ENCODE measurements around the gene SGSM2.

SGSM2 gene

DNA sequence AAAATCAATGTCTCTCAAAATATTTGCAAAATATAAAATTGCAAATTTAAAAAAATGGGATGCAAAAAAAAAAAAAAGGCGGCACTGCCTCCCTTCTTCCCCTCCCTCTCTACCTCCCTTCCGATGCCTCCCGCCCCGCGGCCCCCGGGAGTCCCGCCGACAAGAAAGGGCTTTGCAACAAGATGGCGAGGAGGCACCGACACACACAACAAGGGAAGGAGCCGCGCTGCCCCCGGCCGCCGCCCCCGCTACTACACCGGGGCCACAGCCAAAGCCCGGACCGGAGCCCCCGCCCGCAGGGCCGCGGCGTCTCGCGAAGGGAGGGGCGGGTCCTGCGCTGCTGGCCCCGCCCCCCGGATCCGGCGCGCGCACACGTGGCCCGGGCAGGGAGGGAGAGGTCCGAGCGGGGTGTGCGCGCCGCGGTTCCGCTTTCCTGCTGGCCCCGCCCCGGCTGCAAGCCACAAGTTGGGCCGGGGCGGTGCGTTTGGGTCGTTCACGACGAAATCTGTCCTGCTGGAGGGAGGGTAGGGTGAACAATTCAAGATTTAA lies 63.6 kb downstream of the SGSM2 start, which contains the start of gene MNT:
TSS of gene MNT (minus strand) at position 184 of the 549 bp plus-strand sequence. CDS start 348 bp downstream, outside the sequence.
- peak; percentile 90 for DNase-seq (ENCODE audit: low read depth)
- peak within 1 kb of the TSS; percentile 89 for H3K4me3 ChIP-seq (ENCODE audit: control insufficient read depth, low read depth, low read length)
- TF ChIP-seq, protein P1, sequence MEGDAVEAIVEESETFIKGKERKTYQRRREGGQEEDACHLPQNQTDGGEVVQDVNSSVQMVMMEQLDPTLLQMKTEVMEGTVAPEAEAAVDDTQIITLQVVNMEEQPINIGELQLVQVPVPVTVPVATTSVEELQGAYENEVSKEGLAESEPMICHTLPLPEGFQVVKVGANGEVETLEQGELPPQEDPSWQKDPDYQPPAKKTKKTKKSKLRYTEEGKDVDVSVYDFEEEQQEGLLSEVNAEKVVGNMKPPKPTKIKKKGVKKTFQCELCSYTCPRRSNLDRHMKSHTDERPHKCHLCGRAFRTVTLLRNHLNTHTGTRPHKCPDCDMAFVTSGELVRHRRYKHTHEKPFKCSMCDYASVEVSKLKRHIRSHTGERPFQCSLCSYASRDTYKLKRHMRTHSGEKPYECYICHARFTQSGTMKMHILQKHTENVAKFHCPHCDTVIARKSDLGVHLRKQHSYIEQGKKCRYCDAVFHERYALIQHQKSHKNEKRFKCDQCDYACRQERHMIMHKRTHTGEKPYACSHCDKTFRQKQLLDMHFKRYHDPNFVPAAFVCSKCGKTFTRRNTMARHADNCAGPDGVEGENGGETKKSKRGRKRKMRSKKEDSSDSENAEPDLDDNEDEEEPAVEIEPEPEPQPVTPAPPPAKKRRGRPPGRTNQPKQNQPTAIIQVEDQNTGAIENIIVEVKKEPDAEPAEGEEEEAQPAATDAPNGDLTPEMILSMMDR (conservative IDR thresholded peaks at IDR 0.05; ENCODE audit: control insufficient read depth, insufficient read depth, low read depth, low read length): no peak

DNA sequence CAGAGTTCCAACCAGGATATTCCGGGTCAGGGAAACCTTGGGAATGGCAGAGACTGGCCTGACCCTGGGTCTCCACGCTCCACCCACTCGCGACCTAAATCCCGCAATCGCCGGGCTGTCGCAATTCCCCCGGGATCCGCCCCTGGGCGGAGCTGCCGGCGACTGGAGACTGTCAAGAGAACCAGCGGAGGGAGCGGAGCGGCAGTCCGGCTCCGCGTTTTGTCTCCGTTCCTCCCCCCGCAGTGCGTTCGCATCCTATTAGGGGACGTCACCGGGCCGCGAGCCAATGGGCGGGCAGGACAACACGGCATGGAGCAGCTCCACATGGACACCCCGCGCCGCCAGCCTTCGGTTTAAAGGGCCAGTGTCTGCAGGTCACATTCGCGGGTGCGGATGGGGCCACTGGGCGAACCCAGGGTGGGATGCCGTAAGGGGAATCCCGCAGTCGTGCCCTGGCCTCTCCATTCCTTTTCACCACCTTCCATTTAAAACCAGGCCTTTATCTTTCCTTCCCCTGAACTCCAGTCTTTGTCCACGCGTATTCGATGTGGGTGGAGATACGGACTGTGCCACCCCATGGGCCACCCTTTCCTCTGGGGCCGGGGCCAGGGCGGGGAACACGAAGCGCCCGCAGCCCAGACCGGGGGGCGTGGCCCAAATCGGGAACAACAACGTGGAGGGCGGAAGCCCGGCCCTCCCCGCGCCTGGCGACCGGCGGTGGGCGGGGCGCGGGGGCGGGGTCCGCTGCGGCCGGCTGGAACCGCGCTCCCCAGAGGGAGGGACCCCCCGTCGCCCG lies 64.3 kb downstream of the SGSM2 start:
- peak; percentile 100 for DNase-seq (ENCODE audit: low read depth)
- H3K4me3 ChIP-seq (ENCODE audit: control insufficient read depth, low read depth, low read length): peak overlapping the region; percentile 63
- TF ChIP-seq, protein P1 (conservative IDR thresholded peaks at IDR 0.05; ENCODE audit: control insufficient read depth, insufficient read depth, low read depth, low read length): no peak

DNA sequence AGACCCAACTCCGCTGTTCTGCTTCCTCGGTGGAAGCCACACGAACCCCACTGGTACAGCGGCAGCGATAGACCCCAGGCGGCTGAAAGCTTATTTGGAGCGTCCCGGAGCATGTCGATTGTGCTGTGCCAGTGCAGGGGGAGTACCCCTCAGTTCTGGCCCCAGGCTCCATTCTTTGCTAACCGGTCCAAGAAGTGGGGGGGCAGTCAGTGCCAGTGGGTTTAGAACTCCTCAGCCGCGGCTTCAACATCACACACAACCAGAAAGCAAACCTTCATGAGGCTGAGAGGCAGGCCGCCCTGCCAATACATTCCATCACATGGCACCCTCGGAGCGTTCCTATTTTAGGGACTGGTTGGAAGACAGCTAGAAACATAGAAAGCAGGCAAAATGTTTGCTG lies 65.2 kb downstream of the SGSM2 start:
- TF ChIP-seq, protein P1 (conservative IDR thresholded peaks at IDR 0.05; ENCODE audit: control insufficient read depth, insufficient read depth, low read depth, low read length): no peak
- no peak for DNase-seq (ENCODE audit: low read depth)
- peak overlapping the region; percentile 33 for H3K4me3 ChIP-seq (ENCODE audit: control insufficient read depth, low read depth, low read length)

DNA sequence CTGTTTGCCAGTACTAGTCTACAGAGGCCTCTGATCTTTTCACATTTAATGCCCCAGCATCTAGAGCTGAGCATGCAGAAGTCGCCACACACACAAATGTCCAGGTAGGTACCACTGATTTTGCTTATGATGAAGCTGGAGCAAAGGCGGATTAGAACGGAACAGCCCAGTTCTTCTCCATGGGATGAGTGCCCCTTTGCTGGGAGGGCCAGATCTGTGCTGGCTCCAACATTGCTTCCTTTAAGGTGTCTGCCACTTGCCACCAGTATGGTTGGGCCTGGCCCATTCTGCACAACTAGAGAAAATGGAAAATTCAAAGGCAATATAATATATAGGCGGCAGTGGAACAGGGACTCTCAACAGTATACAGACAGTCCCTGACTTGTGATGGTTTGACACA lies 65.7 kb downstream of the SGSM2 start:
- TF ChIP-seq, protein P1 (conservative IDR thresholded peaks at IDR 0.05; ENCODE audit: control insufficient read depth, insufficient read depth, low read depth, low read length): no peak
- DNase-seq (ENCODE audit: low read depth): no peak
- no peak overlapping the region for H3K4me3 ChIP-seq (ENCODE audit: control insufficient read depth, low read depth, low read length)

DNA sequence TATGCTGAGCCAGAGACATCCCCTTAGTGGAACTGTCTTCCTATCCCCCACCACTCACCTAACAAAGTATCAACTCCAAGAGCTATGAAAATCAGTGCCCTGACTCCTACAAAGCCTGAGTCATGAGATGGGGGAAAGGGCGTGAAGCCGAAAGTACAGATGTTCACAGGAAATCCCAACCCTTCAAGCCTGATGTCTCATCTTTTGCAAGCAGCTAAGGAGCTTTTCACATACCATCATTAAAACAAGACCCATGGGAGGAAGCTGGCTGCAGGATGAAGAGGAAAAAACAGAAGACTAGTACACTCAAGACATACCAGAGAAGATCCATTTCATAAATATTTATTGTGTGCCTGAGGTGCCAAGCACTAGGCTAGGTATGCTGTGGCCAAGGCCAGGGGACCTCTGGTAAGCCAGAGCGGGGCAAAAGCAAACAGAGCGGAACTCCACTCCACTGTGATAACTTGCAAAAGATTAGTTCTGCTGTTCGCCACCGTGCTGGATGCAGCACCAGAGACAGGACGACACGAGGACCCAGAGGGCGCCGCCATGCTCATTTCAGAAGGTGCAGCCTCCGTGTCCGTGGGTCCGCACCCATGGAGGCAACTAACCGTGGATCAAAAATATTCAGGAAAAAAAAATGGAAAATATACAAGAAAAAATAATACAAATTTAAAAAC lies 68.1 kb downstream of the SGSM2 start:
- no peak overlapping the region for H3K4me3 ChIP-seq (ENCODE audit: control insufficient read depth, low read depth, low read length)
- DNase-seq (ENCODE audit: low read depth): peak; percentile 97
- TF ChIP-seq, protein P1 (conservative IDR thresholded peaks at IDR 0.05; ENCODE audit: control insufficient read depth, insufficient read depth, low read depth, low read length): no peak

DNA sequence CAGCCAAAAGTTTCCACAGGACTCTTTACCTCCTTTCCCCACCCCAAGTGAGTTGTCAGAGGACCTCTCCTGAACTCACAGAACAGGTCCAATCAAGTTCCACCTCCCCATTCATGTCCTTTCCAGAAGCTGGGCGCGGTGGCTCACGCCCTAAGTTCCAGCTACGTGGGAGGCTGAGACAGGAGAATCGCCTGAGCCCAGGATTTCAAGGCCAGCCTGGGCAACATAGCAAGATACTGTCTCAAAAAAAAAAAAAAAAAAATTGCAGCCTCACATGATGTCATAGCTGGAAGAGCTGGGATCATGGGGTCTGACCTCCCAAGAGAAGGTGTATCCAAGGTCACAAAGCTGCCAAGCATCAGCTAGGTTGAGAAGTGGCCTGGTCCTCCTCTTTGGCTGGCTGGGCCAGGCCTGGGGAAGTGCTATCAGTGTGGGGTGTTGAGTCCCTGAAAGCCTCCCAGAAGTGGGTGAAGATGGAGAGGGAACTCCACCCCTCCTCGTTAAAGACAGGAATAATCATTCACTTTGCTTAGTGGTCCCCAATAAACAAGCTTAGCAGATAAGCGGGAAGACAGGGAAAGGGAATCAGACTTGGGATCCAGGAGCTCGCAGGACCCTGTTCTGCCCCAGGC lies 69.1 kb downstream of the SGSM2 start:
- no peak for DNase-seq (ENCODE audit: low read depth)
- H3K4me3 ChIP-seq (ENCODE audit: control insufficient read depth, low read depth, low read length): no peak overlapping the region
- TF ChIP-seq, protein P1 (conservative IDR thresholded peaks at IDR 0.05; ENCODE audit: control insufficient read depth, insufficient read depth, low read depth, low read length): no peak
